NOMO-1 treated with DMSO at 0.1 percent for 48 hours (cell line): ENCODE measurements around the gene ENTPD5.

Experiments
- DNase-seq: peaks from one replicate; lab custom pipeline; 2025; ENCODE audit not compliant: unreplicated experiment; lab: John Stamatoyannopoulos, UW

The ENTPD5 gene, protein sequence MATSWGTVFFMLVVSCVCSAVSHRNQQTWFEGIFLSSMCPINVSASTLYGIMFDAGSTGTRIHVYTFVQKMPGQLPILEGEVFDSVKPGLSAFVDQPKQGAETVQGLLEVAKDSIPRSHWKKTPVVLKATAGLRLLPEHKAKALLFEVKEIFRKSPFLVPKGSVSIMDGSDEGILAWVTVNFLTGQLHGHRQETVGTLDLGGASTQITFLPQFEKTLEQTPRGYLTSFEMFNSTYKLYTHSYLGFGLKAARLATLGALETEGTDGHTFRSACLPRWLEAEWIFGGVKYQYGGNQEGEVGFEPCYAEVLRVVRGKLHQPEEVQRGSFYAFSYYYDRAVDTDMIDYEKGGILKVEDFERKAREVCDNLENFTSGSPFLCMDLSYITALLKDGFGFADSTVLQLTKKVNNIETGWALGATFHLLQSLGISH

DNA sequence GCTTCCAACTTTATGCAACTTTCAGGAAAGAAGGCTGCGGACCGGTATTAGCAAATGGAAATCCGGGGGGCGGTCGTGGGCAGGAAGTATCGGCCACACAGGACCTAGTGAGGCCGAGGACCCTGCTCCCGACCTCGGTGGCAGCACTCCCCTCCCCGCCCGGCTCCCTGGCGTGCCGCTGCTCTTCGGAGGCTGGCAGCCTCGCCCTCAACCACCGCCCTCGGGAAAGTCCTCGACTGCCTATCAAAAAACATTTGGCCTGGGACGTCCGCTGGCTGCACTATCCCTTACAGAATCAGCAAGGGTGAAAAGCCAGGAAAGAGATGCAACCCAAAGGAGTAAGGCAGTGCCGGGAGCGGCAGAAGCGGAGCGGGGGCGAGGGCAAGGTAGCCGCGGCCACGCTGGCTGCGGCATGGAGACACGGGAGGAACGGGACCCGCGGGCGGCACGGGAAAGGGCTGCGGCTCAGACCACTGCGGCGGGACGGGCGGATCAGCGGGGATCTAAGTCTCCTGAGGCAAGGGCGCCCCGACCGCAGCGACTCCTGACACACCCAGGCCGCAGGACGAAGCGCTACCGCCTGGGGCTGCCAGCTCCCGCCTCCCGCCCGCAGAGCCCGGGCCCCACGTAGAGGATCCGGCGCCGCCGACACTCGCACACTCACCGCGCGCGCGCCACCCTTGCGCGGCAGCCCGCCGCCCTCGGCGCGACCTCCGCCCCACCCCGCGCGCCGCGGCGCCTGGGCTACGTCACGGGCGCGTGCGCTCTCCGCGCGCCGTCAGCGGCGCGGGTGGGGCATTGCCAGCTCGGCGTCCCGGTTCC is at the start of gene ENTPD5, which contains the start of gene BBOF1:
Gene ENTPD5, minus strand, starts transcription at position 703 of the 822 bp plus-strand sequence. CDS start 31,186 bp downstream, outside the sequence.
Gene BBOF1, plus strand, starts transcription at position 764 of the 822 bp plus-strand sequence. CDS start 130 bp downstream, outside the sequence.
- peak; percentile 76 for DNase-seq

DNA sequence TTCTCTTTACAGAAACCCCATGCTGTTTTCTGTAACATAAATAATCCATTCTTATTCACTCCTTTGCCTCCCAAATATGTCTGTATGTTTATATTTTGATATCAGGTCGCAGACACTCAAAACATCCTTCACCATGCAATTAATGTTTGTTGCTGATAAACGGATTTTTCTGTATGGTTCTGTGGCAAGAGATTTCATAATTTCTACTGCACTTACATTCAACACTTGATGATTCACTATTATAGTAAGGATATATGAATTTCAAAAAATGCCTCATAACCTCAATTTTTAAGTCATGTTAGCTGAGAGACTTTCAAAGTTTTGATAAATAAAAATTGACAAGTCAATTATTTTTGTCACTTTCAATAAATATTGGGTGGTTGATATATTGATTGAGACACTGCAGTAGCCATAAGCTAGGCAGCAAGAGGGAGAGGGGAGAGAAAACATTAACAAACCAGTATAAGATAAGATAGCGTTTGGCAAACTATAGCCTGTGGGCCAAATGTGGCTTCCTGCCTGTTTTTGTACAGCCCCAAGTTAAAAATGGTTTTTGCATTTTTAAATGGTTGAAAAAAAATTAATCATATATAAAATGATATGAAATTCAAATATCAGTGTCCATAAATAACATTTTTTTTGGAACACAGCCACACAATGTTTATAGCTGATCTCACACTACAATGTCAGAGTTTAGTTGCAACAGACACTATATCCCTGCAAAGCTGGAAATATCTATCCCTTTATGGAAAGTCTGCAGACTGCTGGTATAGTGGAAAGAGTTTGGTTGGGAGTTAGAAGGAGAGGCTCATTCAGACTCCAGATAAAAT is 46.9 kb upstream of the ENTPD5 start:
- no peak for DNase-seq

DNA sequence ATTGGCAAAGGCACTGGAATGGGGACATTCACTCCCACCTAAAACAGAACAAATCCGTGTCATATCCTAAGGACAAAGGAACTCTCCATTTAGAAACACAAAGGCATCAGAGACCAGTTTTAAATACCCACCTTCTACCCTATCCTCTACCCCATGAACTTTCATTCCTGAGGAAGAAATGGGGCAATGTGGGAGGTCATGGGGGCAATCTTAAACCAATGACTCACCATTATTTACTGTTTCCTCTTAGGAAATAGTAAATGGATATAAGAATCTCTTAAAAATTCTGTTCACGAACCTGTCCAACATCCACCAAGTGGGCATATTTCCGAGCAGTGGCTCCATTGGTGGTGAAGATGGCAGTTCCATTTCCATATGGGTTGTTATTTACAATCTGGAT is 45.8 kb upstream of the ENTPD5 start:
- no peak for DNase-seq

DNA sequence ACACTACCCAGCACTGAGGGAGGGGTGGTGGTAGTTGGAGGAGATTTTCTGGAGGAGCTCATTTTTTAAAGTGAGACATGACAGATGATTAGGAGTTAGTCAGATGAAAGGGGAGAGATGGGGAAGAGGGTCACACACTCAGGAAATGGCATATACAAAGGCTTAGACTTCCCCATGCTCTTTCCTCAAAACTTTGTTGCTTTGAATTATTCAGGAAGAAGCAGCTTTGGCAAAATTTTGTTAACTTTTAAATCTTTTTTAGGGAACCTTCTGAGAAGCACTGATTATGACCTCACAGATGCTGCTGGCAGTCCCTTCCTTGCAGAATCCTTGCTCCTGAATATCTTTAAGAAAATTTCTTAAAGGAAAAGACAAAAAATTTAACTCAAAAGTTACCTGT is 45.3 kb upstream of the ENTPD5 start:
- DNase-seq = no peak

DNA sequence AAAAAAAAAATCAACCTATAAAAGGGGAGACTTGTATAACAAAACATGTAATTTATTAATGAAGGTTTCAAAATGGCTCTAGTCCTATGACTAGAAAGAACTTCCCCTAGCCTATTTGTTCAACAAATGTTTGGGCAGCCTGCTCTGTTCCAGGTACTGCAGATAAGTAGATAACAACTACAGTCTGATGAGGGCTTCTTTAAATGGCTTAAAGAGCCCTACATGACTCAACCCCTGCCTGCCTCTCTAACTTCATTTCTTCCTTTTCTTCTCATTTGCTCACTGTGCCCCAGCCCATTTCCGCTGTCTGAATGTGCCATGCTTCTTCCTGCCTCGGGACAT is 43.7 kb upstream of the ENTPD5 start:
- no peak for DNase-seq

DNA sequence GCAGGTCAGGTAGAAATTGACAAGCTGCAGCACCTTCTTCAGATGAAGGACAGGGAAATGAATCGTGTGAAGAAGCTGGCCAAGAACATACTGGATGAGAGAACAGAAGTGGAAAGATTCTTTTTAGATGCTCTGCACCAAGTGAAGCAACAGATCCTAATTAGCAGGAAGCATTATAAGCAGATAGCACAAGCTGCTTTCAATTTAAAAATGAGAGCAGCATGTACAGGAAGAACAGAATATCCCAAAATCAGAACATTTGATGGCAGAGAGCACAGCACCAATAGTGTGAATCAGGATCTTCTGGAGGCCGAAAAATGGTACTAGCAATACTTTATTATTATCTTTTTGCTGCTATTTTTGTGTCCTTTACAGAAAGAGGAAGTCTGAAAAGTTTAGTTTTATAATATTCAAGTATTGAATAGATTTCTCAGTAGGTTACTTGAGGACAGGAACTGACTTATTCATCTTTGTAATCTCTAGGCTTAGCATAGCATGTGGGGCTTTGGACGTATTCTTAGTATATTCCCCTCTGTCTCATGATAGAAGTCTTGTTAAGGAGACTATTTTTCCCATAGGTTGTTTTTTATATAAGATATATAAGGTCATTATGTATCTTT is 30.9 kb upstream of the ENTPD5 start:
- DNase-seq = peak; percentile 51

DNA sequence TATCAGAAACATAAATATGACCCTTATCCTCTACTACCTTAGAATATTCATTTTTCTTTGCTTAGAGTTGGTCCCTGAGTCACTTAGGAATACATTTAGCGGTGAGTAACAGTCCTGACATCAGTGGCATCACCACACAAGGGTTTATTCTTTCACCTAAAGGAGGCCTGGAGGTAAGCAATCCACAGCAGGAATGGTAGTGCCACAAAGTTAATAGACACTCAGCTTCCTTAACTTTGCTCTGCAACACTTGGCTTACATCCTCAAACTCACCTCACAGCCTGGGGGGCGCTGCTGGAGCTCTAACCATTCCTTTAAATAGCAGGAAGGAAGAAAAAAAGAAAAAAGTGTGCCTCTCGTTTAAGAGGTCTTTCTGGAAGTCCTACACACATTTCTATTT is 29.2 kb upstream of the ENTPD5 start:
- DNase-seq = no peak

DNA sequence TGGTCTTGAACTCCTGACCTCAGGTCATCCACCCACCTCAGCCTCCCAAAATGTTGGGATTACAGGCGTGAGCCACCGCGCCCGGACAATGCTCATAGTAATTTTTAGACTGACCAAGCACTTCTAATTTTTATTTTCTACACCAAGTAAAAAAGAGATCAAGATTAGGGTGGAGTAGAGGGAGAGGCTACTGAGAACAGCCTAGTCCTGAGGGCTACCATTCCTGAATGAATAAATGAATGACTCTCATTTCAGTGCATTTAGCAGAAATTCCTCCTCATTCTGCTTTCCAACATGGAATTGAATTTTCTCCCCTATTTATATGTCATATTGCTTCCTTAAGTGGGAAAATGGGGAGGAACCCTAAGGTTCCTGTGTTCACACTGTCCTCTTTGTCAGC is 26.4 kb upstream of the ENTPD5 start:
- DNase-seq = no peak

DNA sequence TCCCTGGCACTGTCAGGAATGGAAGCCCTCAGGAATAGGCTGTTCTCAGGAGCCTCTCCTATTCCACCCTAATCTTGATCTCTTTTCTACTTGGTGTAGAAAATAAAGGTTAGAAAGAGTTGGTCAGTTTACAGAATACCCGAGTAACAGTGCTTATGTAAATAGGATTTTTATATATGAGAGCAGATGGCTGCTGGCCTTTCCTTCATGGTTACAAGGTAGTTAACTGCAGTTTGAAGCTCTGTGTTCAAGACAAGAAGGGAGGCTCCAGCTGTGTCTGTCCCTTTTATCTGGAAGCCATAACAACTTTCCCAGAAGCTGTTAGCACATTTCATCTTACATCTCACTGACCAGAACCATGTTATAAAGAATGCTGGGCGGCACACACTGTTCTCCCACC is 23.2 kb upstream of the ENTPD5 start:
- DNase-seq = no peak

DNA sequence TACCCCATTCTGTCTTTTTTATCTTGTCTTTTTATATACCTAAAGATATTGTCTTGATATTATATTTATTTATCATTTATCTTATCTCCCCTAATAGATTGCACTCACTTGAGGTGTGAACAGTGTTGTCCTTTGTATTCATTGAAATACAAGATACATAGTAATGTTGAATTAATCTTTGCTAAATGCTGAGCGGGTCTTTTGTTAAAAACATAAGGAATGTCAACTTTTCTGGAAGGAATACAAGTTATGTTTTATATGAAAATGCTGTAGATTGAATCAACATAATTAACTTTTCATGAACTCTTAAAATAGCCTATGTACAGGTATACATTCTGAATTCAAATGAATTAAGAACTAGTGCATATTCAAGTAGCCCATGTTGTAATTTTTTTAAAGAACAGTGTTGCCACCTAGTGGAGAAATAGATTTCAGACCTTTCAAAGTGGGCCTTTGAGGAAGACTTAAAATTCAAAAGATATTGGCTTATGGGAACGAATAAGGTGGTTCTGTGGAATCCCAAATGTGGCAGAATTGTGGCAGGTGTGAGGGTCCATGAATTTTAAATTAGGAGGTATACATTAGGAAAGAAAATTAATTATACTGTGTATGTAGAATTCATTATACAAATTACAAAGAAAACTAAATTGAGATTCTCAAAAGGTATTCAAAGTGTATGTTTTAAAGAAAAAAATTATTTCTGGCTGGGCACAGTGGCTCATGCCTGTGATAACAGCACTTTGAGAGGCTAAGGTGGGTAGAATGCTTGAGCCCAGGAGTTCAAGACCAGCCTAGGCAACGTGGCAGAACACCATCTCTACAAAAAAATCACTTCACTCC is 19.2 kb upstream of the ENTPD5 start:
- peak; percentile 54 for DNase-seq

DNA sequence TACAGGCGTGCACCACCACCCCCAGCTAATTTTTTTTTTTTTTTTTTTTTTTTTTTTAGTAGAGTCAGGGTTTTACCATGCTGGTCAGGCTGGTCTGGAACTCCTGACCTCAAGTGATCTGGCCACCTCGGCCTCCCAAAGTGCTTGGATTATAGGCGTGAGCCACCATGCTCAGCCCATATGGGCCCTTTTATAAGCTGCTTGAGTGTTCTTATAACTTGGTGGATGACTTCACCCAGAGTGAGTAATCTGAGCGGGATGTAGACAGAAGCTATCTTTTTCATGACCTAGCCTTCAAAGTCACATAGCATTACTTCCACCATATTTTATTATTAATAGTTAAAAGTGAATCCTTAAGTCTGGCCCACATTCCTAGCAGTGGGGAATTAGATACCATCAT is 16.5 kb upstream of the ENTPD5 start:
- DNase-seq = no peak

DNA sequence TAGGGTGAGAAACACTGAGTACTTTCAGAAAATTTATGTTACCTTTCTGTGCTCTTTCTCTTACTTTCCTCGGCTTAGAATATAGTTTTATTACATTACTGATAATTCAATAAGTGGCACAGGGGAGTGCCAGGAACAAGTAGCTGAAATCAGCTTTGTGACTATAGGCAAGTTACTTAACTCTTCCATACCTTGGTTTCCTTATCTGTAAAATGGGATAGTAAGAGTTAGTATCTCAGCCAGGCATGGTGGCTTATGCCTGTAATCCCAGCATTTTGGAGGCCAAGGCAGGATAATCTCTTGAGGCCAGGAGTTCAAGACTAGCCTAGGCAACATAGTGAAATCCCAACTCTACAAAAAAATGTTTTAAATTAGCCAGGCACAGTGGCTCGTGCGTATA is 15.5 kb upstream of the ENTPD5 start:
- no peak for DNase-seq

DNA sequence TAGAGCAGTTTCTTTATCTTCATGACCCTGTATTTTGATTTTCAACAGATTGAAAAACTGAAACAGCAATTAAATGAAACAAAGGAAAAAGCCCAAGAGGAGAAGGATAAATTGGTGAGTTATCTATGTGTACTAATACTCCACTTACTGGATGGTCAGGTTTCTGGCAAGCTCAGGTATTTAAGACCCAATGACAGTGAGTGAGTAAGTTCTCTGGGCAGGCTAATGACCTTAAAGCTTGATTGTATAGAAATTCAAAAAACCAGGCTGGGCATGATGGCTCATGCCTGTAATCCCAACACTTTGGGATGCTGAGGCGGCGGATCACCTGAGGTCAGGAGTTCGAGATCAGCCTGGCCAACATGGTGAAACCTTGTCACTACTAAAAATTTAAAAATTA is 10.0 kb upstream of the ENTPD5 start:
- DNase-seq = no peak

DNA sequence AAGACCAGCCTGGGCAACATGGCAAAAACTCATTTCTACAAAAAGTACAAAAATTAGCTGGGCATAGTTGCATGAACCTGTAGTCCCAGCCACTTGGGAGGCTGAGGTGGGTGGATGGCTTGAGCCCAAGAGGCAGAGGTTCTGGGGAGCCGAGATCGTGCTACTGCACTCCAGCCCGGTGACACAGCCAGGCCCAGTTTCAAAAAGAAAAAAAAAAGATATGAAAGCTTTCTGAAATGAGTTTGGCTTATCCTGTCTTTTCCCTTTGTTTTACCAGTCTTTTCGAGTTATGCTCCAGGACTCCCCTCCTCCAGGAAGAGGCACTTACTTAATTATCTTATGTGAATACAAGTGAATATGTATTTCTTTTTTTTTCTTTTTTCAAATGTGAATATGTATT is 3.3 kb upstream of the ENTPD5 start:
- DNase-seq = no peak

DNA sequence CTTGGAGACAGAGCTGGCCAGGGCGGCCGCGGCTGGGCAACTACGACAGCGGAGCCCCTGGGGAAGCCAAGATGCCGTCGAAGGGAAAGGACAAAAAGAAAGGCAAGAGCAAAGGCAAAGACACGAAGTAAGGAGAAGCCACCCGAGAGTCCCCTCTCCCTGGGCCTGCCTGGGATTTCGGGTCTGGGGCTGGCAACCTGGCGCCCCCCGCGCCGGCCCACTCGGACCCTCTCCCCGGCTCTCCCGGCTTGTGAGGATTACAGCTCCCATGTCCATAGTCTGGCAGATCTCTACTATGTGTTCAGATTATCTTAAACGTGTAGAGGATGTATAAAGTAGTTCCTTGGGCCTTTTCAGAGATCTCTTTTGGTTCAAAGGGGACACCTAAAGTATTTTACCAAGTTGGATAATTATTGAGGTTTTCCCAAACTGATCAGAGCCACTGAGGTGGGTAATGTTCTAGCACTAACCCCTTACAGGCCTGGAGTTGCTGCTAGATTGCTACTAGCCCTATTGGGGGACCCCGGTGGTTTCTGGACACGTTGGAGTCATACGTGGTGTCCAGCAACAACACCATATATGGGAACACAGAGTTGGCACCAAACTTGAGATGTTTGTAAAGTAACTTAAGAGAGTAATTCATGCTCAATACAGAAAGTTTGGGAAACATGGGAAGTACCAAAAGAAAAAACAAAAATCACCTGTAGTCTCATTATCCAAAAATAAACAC is 485 bp upstream of the ENTPD5 start:
- no peak for DNase-seq

DNA sequence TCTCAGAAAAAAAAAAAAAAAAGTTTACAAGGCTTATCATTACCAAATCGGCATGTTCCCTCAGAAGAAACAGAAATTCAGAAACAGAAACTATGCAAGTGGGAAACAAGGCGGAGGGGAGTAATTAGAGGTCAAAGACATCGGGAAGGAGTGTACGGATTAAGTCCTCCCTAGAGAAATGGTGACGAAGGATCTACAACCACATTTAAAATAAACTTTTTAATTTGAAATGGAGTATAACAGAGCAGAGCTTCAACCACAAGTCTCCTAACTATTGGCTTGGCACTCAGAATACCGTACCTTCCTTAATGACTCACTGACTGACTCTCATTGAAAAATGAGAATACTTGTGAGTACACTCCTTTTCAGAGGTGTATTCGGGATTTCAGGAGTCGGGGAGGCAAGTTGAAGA is 908 bp downstream of the ENTPD5 start:
- DNase-seq = peak; percentile 33

DNA sequence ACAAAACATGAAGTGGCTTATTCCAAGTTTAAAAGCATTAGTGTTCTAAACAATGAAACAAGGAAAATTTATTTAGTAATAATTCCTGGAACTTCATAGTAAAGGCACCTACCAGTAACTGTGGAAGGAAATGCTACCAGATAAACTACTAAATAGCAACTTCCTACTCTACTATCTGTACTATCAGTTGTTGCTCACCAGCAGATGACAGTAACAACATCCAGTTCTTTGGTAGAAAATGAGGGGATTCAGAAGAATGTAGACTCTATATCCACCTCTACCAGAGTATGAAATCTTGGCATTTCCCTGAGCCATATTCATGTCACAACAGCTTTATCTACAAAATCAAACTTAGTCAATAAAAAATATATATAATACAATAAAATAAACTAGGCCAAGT is 3.1 kb downstream of the ENTPD5 start:
- DNase-seq = no peak

DNA sequence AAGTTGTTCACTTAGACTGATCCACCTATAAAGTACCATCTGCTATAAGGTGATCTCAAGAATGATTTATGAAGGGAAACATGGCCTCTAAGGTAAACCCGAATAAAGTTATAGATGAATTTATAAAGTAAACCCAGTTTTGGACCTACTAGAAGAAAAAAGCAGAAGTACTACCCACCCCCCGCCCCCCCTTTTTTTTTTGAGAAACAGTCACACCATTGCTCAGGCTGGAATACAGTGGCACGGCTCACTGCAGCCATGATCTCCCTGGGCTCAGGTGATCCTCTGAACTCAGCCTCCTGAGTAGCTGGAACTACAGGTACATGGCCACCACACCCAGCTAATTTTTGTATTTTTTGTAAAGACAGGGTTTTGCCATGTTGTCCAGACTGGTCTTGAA is 3.9 kb downstream of the ENTPD5 start:
- DNase-seq = no peak

DNA sequence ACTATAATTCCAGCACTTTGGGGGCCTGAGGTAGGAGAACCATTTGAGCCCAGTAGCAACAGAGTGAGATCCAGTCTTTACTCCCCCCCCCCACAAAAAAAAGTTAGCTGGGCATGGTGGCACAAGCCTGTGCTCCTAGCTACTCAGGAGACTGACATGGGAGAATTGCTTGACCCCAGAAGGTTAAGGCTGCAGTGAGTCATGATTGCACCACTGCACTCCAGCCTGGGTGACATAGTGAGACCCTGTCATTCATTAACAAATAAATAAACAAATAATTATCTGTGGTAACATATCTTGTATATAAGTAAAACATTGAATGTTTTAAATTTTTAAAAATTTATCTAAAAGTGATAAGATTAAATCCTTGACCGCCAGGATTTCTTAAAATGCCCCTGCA is 4.8 kb downstream of the ENTPD5 start:
- DNase-seq = no peak
